HG03460 (cell line): ENCODE measurements around the gene ELOB.

Experiments
- ATAC-seq: cut with Tn5 transposase; IDR thresholded peaks from one replicate; pipeline ENCODE4 v1.9.1; 2021; ENCODE audit not compliant: unreplicated experiment

ELOB gene

DNA sequence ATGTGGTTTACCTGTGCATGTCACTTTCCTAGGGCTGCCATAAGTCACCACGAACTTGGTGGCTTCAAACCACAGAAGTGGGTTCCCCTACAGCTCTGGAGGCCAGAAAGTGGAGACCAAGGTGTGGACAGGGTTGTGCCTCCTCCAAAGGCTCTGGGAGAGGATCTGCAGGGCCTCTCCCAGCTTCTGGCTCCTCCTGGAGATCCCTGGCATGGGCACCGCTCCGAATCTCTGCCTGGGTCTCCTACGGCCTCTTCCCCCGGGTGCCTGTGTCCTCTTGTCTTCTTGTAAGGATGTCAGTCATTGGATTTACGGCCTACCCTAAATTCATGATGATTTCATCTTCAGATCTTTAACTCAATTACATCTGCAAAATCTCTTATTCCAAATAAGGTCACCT, 27.1 kb downstream of the ELOB start:
- no peak for ATAC-seq

DNA sequence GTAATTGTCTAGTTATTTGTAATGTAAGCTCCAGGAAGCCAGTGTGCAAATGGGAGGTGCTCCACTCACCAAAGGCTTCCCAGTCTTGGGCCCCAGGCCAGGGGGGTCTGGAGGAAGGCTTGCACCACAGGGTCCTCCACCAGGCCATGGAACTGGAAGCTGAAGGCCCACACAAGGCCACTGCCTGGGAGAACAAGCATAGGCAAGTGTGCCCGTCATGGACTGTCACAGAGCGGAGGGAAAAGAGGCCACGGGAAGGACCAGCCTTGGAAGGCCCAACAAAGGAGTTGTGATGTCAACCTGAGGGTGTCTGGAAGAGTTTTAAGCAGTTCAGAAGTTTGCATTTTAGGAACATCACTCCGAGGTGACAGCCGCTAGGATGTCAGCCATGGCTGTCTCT, 27.6 kb downstream of the ELOB start:
- no peak for ATAC-seq

DNA sequence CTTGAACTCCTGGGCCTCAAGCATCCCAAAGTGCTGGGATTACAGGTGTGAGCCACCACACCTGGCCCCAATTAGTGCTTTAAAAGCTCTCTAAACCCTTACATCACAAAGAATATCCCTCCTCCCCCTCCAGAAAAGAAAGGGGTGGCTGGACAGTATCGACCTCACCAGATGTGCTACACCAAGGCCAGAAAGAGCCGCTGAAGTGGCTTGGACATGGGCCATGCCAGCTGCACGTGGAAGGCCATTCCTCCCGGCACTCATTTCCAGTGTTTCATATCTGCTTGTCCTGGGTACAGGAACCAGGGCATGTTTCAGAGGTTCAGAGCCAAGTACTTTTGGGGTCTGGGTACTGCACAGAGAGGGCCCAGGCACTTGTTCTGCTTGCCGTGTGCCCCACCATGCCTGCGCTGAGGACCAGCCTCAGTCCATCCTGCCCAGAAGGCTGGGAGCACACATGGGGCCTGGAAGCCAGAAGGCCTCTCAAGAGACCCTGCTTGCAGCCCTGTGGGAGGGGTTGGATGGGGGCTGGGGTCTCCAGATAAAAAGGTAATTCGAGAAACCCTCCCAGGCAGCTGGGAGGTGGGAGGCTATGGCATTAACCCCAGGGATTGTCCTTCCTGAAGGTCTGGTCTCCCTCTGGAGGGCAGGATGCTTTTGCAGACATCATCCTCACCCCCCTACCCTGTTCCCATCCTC, 28.2 kb downstream of the ELOB start:
- ATAC-seq: no peak

DNA sequence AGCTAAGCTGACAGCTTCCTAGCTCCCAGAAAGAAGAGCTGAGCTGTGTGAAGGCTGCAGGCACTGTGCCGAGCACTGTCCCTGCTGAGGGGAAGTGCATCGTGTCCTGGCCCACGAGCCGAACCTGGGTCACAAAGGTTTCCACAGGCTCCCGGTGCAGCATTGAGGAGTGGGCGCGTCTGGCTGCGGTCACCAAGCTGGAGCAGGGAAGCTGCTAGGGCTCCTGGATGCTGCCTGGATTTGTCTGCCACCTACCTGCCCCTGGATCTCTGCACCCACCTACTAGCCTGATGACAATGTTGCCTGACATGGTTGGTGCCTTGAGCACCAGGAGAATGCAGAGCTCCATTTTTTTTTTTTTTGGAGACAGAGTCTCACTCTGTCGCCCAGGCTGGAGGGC, 31.1 kb downstream of the ELOB start:
- ATAC-seq: no peak

DNA sequence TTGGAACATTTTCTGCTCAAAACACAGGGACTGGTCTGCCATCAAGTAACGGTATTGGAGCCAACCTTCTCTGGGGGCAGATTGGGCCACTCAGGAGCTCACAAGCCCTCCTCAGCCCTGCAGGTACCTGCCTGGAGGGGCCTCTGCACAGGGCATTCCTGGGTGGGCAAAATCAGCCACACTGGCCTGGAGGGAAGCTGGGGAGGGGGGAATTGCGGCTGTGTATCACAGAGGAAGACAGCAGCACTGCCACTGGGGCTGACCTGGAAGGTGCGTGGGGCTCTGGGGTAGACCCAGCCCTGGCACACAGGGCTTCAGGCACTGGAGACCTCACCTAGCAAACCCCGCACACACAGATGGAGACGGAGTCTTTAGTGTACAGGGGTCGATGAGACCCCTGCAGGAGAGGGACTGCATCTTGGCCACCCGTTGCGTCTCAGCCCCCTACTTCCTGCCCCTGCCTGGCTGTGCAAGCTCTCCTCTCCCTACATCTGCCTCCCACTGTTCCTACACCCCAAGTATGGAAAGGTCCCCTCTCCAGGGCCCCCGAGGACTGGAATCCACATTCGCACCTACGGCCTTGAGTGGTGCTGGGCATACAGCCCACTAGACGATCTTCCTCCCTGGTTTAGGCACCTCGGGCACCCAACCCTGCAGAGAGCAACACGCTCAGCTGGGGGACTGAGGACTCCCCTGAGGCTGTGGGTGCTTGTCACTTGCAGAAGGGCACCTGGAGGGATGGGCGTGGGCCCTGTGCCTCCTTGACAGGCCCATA, 31.8 kb downstream of the ELOB start:
- no peak for ATAC-seq

DNA sequence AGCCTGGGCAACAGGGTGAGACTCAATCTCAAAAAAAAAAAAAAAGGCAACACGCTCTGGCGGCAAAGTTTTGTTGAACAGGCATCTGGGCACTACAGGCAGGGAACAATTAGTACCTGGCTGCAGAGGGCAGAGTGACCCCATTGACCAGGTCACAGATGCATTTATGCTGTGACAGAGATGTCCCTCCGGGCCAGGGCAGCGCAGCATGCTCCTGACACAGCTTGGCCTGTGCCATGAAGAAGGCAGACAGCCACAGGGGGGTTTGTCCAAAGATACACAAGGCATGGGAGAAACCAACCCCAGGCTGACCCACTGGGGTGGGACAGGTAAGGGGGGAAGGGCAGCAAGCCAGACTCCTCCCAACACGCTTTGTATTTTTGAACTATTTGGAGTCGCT, 32.4 kb downstream of the ELOB start:
- ATAC-seq: no peak

DNA sequence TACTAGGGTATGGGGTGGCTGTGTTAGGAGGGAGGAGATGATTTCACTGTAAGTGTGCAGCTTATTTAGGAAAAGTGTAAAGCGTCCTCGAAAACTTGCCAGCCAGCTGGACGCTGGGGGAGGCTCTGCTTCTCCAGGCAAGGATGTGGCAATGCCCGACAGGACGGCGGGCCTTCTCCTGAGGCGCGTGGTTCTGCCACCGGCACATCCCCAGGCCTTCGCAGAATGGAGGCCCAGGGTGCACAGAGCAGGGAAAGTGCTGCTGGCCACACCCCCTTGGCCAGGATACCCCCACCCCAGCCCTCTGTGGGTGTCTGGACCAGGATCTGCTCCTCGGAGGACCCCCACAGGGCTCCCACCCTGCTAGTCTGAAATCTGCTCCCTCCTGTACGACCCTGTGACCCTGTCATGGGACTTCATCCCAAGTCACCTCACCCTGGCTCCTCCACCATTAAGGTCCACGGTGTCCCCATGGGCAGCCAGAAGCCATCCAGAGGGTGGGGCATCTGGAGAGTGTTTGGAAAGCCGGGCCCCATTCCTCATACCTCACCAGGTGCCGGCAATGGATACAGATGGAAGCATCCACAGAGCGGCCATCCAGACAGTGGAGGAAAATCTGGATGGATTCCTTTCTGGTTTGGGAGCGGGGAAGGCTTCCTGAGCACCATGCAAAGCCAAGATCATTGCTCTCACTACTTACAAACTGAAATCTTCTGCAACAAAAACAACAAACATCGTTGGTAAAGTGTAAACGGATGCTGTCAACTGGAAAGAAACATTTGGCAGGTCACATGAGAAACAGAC, 33.9 kb downstream of the ELOB start:
- no peak for ATAC-seq

DNA sequence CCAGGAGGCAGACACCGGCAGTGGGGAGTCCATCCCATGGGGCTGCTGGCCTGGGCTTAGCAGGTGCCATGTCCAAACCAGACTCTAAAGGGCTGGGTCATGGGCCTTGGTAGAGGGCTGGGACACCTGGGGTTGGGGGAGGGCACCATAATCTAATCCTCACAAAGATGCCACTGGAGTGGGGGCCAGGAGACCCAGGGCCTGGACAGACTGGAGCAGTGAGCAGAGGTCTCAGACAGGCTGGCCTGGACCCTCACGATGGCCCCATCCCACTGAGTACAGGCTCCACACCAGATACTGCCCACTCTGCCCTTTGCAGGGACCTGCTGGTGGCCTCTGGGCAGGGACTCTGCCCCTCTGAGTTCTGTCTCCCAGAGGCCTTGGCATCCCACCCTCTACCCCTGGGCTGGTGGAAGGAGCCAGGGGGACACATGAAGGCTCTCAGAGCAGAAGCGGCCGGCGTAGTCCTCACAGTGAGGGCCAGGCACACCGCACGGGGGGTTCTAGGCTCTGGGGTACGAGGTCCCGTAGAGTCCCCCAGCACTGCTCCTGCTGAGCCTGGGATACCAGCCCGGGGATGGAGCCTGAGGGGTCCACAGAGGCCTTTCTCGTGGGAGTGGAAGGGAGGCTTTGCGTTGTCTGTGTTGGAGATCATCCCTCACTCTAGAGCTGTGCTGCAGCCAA, 34.6 kb downstream of the ELOB start:
- no peak for ATAC-seq

DNA sequence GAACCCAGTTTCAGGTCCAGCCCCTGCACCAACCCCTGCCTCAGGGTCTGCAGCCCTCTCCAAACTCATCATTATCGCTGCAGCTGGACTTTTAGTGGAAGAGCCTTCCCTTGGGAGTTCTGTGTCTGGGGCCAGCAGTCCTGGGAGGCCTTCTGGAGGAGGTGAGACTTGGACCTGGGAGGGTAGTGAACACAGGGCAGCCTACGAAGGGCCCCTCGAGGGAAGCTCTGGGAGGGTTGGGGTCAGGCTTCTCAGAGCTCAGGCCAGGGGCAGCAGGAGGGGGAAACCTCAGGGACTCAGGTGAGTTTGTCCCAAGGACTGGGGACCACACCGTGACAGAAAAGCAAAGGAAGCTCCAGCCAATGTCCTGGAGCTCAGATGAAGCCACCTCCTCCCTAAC, 35.9 kb downstream of the ELOB start:
- ATAC-seq: no peak

DNA sequence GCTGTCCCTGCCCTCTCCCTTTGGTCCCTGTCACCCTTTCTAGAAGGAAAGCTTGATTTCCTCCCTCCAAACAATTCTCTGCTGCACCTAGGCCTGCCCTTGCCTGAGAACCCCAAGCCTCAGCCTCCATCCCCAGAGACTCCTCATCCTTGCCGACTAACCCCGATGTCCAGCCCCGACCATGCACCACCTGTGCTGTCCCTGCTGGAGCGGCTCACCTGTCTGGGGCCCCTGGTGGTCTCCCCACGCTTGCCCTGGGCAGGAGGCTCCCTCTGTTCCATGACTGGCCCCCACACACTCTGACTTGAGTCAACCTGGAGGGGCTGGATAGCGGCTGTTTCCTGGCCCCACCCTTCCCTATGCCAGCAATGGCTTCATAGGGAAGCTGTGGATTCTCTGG, 36.6 kb downstream of the ELOB start:
- no peak for ATAC-seq

DNA sequence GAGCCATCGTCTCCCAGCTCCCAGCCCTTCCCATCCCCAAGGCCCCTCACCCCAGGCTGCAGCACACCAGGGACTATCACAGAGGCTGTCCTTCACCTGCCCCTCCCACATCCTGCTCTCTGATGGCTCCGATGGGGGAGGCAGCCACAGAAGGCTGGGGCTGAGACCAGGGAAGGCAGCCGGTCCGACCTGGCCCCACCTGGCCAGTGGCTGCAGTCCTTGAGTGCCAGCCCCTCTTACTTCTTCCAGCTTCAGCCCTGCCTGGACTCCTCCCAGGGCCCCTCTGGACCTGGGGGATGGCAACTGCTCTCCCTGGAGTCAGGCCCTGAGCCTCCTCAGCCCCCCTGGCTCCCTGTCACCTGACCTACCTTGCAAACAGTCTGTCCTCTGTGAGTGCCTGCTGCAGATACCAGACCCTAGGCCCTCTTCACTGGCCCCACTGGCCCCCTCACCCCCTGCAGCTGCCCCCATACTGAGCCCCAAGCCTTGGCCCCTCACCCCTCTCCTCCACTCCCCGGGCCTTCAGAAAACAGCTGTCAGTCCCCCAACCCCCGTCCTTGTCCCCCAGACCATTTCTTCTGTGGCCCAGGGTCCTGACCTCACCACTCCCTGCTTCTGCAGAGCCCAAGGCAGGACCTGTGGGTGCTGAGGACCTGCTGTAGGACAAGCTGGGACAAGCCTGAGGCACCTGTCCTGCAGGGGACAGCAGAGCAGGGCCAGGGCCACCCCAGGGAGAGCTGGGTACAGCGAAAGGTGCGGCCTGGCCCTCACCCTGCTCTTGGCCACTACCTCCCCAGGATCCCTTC, 37.3 kb downstream of the ELOB start:
- no peak for ATAC-seq

DNA sequence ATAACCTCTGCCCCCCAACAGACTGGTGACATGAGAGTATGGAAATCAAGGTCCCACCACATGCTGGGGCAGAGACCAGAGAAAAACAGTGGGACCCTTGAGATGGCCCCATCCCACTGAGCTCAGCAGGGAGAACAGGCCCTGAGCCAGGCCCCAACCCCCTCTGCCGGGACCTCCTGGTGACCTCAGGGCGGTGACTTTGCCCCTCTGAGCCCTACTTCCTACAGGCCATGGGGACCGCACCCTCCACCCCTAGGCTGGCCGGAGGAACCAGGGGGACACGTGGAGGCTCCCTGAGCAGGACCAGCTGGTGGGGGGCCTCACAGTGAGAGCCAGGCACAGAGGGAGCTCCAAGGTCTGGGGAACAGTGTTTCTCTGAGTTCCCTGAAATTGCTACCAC, 38.5 kb downstream of the ELOB start:
- no peak for ATAC-seq

DNA sequence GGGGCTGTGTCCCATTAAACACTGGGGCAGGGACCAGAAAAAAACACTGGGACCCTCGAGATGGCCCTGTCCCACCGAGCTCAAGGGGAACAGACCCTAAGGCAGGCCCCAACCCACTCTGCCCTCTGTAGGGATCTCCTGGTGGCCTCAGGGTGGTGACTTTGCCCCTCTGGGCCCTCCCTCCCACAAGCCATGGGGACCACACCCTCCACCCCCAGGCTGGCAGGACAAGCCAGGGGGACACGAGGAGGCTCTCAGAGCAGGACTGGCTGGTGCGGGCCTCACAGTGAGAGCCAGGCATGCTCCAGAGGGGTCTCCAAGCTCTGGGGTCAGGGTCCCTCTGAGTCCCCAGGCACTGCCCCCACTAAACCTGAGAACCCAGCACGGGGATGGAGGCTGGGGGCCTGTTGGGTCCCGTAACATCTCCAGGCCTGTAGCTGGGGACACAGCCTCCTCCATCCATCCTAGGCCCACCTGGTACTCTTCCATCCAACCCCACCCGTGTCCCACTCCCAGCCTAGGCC, 39.1 kb downstream of the ELOB start:
- no peak for ATAC-seq

DNA sequence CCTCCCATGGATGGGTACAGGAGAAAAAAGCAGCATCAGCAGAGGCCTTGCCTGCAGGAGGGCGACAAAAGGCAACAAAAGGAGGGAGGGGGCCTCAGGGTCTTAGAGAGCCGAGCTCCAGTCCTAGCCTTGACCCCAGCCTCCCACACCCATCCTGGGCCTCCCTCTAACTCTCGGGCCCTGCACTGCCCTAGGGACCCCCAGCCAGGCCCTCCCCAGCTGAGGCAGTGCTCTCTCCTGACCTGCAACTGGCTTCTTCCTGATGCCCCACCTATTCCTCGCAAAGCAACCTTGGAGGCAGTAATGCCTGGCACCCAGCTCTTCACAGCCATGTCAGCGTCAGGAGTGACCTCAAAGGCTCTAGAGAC, 39.9 kb downstream of the ELOB start:
- ATAC-seq: no peak

DNA sequence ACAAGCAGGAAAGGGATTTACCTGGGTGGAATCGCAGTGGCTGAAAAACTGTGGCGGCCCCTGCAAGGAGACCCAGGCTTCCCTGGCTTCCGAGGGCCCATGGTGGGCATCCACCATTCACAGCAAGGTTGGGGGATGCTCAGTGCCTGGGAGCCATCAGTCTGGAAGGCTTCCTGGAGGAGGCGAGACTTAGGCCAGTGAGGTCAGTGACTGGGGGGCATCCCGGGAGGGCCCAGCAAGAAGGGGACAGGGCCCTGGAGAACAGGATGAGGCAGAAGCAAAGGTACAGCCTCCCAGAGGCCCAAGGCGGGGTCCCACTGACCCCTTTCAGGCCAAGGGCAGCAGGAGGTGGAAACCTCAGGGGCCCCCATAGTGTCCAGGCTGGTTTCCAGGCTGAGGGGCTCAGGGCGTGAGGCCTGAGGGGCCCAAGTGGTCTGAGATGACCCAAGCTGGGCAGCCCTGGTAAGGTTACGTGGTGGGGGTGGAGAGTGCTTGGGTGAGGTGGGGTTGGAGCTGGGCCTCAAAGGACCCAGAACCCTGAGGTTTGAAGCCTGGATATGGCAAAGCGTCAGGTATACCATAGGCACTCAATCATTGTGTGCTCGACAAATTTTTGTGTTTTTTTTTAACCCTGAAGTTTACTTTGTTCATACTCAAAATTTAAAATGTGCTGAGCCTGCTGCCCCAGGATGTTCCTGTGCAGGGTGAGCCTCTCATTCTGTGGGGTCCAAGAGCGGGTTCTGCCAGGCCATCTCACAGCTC, 40.4 kb downstream of the ELOB start:
- ATAC-seq: no peak

DNA sequence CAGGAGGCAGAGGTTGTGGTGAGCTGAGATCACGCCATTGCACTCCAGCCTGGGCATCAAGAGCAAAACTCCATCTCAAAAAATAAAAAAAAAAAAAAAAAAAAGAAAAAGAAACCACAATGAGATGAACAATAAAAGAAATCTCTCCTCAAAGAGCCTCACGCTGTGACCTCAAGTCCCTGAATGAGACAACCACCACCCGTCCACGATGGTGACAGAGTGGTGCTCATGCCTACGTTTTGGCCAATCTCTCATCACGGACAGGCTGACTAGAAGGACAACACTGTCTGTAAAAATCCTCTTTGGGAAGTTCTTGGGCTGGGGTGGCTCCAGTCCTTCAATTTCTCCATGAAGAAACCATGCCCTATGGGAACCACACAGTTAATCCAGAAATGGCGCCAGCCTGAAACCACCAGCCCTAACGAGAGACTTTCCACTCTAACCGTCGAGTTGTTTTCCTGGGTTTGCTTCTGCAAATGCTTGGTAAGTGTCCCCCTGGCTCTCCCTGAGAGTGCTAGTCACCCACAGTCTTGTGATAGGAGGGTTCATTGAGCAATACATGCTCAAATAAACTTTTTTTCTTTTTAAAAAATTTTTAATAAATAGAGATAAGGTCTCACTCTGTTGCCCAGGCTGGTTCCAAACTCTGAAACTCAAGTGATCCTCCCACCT, 42.1 kb downstream of the ELOB start:
- no peak for ATAC-seq

DNA sequence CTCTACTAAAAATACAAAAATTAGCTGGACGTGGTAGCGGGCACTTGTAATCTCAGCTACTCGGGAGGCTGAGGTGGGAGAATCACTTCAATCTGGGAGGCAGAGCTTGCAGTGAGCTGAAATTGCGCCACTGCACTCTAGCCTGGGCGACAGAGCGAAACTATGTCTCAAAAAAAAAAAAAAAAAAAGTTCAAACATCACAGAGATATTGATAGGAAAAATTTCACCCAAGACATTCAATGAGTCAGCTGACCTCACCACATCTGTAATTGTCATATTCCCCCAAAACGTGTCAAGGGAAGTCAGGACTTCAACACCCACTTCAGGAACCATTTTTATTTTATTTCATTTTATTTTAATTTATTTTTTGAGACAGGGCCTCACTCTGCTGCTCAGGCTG, 49.0 kb downstream of the ELOB start:
- ATAC-seq: no peak

DNA sequence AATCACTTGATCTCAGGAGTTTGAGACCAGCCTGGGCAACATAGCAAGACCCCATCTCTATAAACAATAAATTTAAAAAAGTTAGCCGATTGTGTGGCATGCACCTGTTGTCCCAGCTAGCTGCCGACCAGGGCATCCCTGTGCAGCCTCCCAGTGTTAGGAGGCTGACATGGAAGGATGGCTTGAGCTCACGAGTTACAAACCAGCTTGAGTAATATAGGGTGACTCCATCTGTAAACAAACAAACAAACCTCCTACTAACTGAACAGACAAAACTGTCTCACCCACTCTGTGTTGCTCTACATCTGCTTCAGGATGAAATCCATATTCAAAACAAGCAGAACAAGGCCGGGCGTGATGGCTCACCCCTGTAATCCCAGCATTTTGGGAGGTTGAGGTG, 50.2 kb downstream of the ELOB start:
- no peak for ATAC-seq

DNA sequence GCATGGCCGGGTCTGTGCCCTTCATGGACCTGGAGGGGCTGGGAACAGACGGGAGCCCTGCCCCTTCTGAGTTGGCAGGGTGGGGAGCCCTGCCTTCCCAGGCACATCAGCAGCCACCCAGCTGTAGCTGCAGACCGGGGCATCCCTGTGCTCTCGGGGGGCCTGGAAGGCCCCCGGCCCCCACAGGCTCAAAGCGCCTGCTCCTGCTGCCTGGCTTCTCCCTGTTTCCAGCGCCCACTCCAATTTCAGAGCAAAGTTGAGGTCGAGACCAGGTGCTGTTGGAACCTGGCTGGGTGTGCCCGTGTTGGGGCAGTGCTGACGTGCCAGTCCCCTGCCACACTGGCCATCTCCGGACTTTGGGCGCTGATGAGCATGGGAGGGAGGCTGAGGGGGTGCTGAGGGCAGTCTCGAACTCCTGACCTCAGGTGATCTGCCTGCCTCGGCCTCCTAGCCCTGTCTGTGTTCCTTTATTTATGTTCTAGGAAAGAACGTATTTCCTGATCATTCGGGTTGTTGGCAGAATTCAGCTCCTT, 52.2 kb downstream of the ELOB start:
- ATAC-seq: no peak
